A673 (cell line): ENCODE results near the gene MINDY3.

Experiments used
- EZH2 ChIP-seq: fragments of 200-600 bp; sonication (generic); IDR thresholded peaks from 2 replicates; pipeline ENCODE4 v1.6.1; 2017; ENCODE audit warnings: borderline replicate concordance, low read depth, mild to moderate bottlenecking, mixed read lengths, antibody characterized with exemption, low read length; ENCODE audit not compliant: poor library complexity, severe bottlenecking
- TF ChIP-seq, protein P1 (sequence below): fragments of 300-800, 200-600 bp; sonication (generic); conservative IDR thresholded peaks from 2 replicates; pipeline ENCODE4 v1.5.1; 2017; ENCODE audit warnings: low read depth, mild to moderate bottlenecking, antibody characterized with exemption, low read length, moderate library complexity, mixed read lengths

DNA sequence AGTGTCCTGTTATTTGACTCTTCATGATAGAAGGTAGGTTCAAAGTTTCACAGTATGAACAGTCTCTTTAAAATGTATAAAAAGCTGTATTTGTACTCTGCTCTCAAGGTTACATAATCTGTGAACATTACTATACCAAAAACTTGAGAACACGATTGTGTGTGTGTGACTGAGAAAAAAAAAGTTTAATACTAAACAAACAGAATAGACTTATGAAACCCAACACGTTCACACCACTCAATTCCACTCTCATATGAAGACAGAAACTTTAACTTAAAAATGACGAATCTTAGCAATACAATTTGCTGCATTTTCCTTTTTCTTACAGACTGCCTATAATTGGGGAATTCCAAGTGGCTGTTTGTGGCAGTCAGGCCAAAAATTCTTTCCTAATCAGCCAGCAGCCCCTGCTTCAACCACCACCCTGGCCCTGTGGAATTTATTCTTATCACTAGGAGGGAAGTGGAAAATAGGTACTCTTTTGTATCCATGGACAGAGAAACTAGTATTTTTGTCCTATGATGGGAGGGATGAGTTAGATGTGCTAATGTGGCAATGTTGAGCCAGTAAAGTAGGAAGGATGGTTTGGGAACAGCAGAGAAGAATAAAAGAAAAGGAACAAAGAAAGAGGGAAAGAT lies 42.8 kb downstream of the MINDY3 start:
- TF ChIP-seq, protein P1, sequence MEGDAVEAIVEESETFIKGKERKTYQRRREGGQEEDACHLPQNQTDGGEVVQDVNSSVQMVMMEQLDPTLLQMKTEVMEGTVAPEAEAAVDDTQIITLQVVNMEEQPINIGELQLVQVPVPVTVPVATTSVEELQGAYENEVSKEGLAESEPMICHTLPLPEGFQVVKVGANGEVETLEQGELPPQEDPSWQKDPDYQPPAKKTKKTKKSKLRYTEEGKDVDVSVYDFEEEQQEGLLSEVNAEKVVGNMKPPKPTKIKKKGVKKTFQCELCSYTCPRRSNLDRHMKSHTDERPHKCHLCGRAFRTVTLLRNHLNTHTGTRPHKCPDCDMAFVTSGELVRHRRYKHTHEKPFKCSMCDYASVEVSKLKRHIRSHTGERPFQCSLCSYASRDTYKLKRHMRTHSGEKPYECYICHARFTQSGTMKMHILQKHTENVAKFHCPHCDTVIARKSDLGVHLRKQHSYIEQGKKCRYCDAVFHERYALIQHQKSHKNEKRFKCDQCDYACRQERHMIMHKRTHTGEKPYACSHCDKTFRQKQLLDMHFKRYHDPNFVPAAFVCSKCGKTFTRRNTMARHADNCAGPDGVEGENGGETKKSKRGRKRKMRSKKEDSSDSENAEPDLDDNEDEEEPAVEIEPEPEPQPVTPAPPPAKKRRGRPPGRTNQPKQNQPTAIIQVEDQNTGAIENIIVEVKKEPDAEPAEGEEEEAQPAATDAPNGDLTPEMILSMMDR, result no peak
- TF ChIP-seq EZH2, result no peak
